Myocyte (in vitro differentiated cells): ENCODE measurements around the gene PACC1. TPM values are rescaled to one million over a fixed set of nuclear protein-coding genes. Genes with fewer than 3 reads are reported as not detected.

ENCODE experiments used
- DNase-seq: peaks from one replicate; pipeline ENCODE4 v3.0.0-alpha.2; 2012; ENCODE audit warnings: low read depth
- polyA plus RNA-seq: library from polyadenylated mRNA; unstranded; fragments of >200 nt; gene quantifications from one replicate; pipeline ENCODE4 v1.2.1, GENCODE V29; 2012; ENCODE audit warnings: missing spikeins
- total RNA-seq: library from RNA; depleted of rRNA; stranded (reverse); fragments of >200 nt; gene quantifications from 2 replicates; pipeline ENCODE4 v1.2.3, GENCODE V29; 2014

The PACC1 gene
- 5.3 and 6.8 TPM in 2 replicates for total RNA-seq
- 10.1 TPM for polyA plus RNA-seq

GRCh38 chr1:212414328-212415106 is at the start of gene PACC1:
TSS of gene PACC1 (minus strand) at chr1:212414886. CDS start at chr1:212414757, 129 bp downstream.
- DNase-seq: peak; percentile 87

DNA sequence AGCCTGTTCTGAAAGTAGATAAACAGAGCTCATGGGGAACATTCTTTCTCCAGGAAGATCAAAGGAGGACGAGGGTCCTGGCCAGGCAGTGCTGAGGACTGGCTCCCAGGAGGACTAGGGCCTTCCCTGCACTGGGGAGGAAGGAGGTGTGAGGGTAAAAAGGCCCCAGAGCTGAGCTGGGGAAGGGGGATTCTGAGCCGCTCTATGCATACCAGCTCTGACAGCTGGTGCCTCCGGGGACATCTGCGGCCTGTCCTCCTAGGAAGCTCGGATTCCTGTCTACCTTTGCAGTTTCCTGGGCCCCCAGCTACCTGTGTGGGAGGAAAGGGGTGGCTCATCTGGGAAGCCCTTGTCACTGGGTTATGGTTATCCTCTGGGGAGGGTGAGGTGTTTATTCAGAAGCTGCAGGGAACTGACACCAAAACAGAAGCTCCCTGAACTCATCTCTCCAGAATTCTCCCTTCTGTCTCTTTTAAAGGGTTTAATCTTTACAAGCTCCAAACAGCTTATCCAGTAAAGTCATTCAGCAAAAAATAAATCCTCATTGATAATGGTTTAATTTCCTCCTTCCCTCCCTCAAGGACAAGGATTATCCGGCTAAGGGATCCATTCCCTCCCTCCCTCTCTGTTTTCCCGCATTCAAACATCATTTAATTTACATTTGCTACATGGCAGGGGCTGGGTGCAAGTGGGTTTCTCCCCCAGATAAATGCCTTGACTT is 49.0 kb upstream of the PACC1 start:
- no peak for DNase-seq

DNA sequence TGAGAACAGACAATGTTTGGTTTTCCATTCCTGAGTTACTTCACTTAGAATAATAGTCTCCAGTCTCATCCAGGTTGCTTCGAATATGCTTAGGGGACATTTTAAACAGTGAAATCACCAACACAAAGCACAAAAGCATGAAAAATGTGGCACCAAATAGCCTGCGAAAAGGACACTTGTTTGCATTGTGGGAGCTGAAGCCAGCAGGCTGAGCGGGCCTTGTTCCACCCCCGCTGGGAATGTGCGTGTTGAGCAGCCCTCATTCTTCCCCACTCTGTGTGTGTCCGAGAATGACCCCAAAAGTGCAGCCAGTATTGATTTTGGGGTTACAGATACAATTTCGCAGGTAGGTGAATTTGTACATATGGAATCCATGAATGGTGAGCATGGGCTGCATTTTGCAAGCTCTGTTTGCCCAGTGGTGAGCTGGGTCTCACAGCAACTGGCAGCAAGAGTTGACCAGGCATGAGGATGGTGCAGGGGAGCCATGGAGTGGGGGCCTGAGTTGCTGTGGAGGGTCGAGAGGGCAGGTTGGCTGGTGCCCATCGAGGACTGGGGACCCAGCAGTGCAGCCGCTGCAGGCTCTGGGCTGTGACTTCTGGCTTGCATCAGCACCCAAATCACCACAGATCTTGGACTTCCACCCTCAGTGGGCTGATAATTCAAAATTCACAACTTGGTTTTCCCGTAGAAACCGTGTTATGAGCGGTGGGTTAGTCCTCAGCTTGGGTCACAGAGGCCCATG is 47.4 kb upstream of the PACC1 start:
- no peak for DNase-seq

- no peak for DNase-seq
Observed at GRCh38 chr1:212460376-212460775, 45.7 kb upstream of the PACC1 start.

- DNase-seq: no peak
Observed at GRCh38 chr1:212459656-212460055, 45.0 kb upstream of the PACC1 start.

GRCh38 chr1:212458817-212459216 is 44.1 kb upstream of the PACC1 start:
- DNase-seq: no peak

GRCh38 chr1:212457740-212458338 is 43.2 kb upstream of the PACC1 start:
- DNase-seq: peak; percentile 68

- DNase-seq: peak; percentile 94
Observed at GRCh38 chr1:212455803-212456528, 41.3 kb upstream of the PACC1 start.

GRCh38 chr1:212455401-212455800 is 40.7 kb upstream of the PACC1 start:
- DNase-seq: no peak

GRCh38 chr1:212454741-212455140 is 40.1 kb upstream of the PACC1 start:
- DNase-seq: no peak

GRCh38 chr1:212453156-212453857 is 38.6 kb upstream of the PACC1 start:
- DNase-seq: no peak

GRCh38 chr1:212452323-212453155 is 37.9 kb upstream of the PACC1 start:
- DNase-seq: peak; percentile 88

- no peak for DNase-seq
Observed at GRCh38 chr1:212451416-212452322, 37.0 kb upstream of the PACC1 start.

- DNase-seq: peak; percentile 95
Observed at GRCh38 chr1:212450331-212450881, 35.7 kb upstream of the PACC1 start.

- DNase-seq: no peak
Observed at GRCh38 chr1:212447478-212447877, 32.8 kb upstream of the PACC1 start.

- no peak for DNase-seq
Observed at GRCh38 chr1:212446333-212446732, 31.6 kb upstream of the PACC1 start.

DNA sequence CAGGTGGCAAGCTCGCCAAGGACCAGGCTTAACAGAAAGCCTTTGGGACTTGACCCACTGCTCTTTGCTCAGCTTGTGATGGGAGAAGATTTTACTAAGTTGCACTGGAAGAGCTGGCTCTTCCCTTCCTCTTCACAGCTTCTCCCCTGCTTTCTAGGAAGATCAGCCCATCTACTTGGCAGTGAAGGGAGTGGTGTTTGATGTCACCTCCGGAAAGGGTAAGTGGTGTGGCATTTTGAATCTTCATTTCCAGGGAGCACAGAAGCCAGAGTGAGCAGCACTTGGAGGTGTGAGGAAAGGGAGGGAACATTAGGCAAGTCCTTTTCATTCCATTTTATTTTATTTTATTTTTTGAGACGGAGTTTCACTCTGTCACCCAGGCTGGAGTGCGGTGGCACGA is 27.7 kb upstream of the PACC1 start:
- no peak for DNase-seq

GRCh38 chr1:212440419-212440818 is 25.7 kb upstream of the PACC1 start:
- DNase-seq: no peak
